ENCODE results near the gene DMD. TPM values are rescaled to one million over a fixed set of nuclear protein-coding genes. Genes with fewer than 3 reads are reported as not detected.

The DMD gene
- total and polyA plus RNA-seq, 2 of the 8 experiments (the other 6 are each of a cell fraction or from before 2014, with no cell fraction given): 4.8 to 7.4 TPM

GRCh38 chrX:31545191-31545590, 1666.2 kb downstream of the DMD start:
- H2BK5ac ChIP-seq (ENCODE audit: low read depth, low read length): no peak overlapping the region
- no peak overlapping the region for H2BK20ac ChIP-seq (ENCODE audit: low read length)
- H2AK5ac ChIP-seq (ENCODE audit: low read depth, low read length): no peak overlapping the region
- H3K4me1 ChIP-seq (replicated peaks in 1 of 4; ENCODE audit: control insufficient read depth in 3 of 4, insufficient read depth in 4 of 4, low read length in 3 of 4): no peaks in the 10 kb centered on the region; a peak in 2 of 7 replicates
- no peaks in the 10 kb centered on the region for H4K20me1 ChIP-seq (replicated peaks in 1 of 2; ENCODE audit: control insufficient read depth in 1 of 2, insufficient read depth in 2 of 2, low read length in 2 of 2)
- no peak overlapping the region for H4K91ac ChIP-seq (replicated peaks; ENCODE audit: insufficient read length, low read length)
- DNase-seq (ENCODE audit: low read depth in 1 of 2, low spot score in 2 of 2) (no peak), FAIRE-seq (no peak)
- H3K18ac ChIP-seq (ENCODE audit: extremely low read depth, low read length): no peak overlapping the region
- TF ChIP-seq CBX5 (IDR thresholded peaks at IDR 0.05; ENCODE audit: low read depth, low read length): no peak
- no peak for TF ChIP-seq NANOG (IDR thresholded peaks at IDR 0.05; ENCODE audit: insufficient read depth, low read depth, low read length, poor library complexity, severe bottlenecking)
- no peak for TF ChIP-seq FOSL1 (IDR thresholded peaks at IDR 0.05; ENCODE audit: insufficient read depth, low read depth, low read length)
- no peak for TF ChIP-seq TAF1 (IDR thresholded peaks at IDR 0.05; ENCODE audit: low read depth, low read length)
- H3K4ac ChIP-seq (replicated peaks; ENCODE audit: insufficient read length, low read depth, low read length): no peak overlapping the region
- no peak overlapping the region for H4K8ac ChIP-seq (ENCODE audit: extremely low read depth, insufficient read depth, low read length)
- no peak overlapping the region for H3K4me3 ChIP-seq (ENCODE audit: extremely low read depth in 1 of 4, insufficient read depth in 2 of 4, low read depth in 3 of 4, low read length in 4 of 4)
- no peaks in the 10 kb centered on the region for H3K36me3 ChIP-seq (ENCODE audit: control insufficient read depth in 2 of 4, insufficient read depth in 4 of 4, low read length in 3 of 4)
- no peaks in the 10 kb centered on the region for H3K9me3 ChIP-seq (ENCODE audit: insufficient read depth in 2 of 2, low read depth in 1 of 2, low read length in 1 of 2)
- no peak overlapping the region for H2BK12ac ChIP-seq (ENCODE audit: low read depth, low read length)
- H3K27me3 ChIP-seq (replicated peaks in 1 of 4; ENCODE audit: control insufficient read depth in 3 of 4, extremely low read depth in 1 of 4, insufficient read depth in 3 of 4, low read length in 3 of 4): no peaks in the 10 kb centered on the region
- no peak overlapping the region for H3K4me2 ChIP-seq (ENCODE audit: insufficient read depth in 1 of 2, low read depth in 2 of 2, low read length in 2 of 2)
- no peak overlapping the region for H2AFZ ChIP-seq (ENCODE audit: low read length)
- H3K14ac ChIP-seq (ENCODE audit: insufficient read length): no peak overlapping the region
- no peak overlapping the region for H3K27ac ChIP-seq (ENCODE audit: low read depth, low read length)
- H2BK15ac ChIP-seq (ENCODE audit: low read length): no peak overlapping the region
- H3K79me2 ChIP-seq (ENCODE audit: control insufficient read depth in 1 of 2, insufficient read depth in 2 of 2, low read length in 2 of 2): no peaks in the 10 kb centered on the region
- H4K5ac ChIP-seq (ENCODE audit: insufficient read length, low read depth, low read length): no peak overlapping the region
- H3K9ac ChIP-seq (replicated peaks in 1 of 4; ENCODE audit: extremely low read depth in 1 of 4, low read depth in 3 of 4, low read length in 3 of 4): no peak overlapping the region
- WGBS, 2 experiments (ENCODE audit: extremely low coverage in 1 of 2, insufficient coverage in 1 of 2, insufficient read length in 1 of 2, insufficient replicate concordance in 2 of 2, low coverage in 1 of 2, low lambda C conversion rate in 2 of 2, missing lambda C conversion rate in 1 of 2): 95% methylated on average over 3 of the region's 3 CpGs; no CpG with 5 or more reads in 1 of the 2 experiments
- POLR2A ChIA-PET (ENCODE audit: partially characterized antibody): no interaction called here
- no peak overlapping the region for H3K56ac ChIP-seq (replicated peaks; ENCODE audit: insufficient read length, low read depth, low read length)
- no peak overlapping the region for H3K23ac ChIP-seq (ENCODE audit: insufficient read length)
- no peaks in the 10 kb centered on the region for H3K23me2 ChIP-seq (ENCODE audit: low read depth, low read length)
- no peak overlapping the region for H2BK120ac ChIP-seq (replicated peaks; ENCODE audit: low read depth, low read length)
- CTCF ChIA-PET (ENCODE audit: partially characterized antibody): no interaction called here
- H3K79me1 ChIP-seq (ENCODE audit: low read depth, low read length): no peaks in the 10 kb centered on the region

Measured in H1 (cell line).